ENCODE results near the gene ITIH3.
"Not testable (repeated sequence)": the region's sequence is repeated elsewhere in the genome, so short reads cannot be mapped to it uniquely, and the experiment has no call there.

ITIH3 gene, protein sequence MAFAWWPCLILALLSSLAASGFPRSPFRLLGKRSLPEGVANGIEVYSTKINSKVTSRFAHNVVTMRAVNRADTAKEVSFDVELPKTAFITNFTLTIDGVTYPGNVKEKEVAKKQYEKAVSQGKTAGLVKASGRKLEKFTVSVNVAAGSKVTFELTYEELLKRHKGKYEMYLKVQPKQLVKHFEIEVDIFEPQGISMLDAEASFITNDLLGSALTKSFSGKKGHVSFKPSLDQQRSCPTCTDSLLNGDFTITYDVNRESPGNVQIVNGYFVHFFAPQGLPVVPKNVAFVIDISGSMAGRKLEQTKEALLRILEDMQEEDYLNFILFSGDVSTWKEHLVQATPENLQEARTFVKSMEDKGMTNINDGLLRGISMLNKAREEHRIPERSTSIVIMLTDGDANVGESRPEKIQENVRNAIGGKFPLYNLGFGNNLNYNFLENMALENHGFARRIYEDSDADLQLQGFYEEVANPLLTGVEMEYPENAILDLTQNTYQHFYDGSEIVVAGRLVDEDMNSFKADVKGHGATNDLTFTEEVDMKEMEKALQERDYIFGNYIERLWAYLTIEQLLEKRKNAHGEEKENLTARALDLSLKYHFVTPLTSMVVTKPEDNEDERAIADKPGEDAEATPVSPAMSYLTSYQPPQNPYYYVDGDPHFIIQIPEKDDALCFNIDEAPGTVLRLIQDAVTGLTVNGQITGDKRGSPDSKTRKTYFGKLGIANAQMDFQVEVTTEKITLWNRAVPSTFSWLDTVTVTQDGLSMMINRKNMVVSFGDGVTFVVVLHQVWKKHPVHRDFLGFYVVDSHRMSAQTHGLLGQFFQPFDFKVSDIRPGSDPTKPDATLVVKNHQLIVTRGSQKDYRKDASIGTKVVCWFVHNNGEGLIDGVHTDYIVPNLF

GRCh38 chr3:52794612-52795099 is at the start of gene ITIH3:
Gene ITIH3 (plus strand): TSS chr3:52794796. CDS start chr3:52794804, 8 bp downstream.
- DNase-seq = no peak

DNA sequence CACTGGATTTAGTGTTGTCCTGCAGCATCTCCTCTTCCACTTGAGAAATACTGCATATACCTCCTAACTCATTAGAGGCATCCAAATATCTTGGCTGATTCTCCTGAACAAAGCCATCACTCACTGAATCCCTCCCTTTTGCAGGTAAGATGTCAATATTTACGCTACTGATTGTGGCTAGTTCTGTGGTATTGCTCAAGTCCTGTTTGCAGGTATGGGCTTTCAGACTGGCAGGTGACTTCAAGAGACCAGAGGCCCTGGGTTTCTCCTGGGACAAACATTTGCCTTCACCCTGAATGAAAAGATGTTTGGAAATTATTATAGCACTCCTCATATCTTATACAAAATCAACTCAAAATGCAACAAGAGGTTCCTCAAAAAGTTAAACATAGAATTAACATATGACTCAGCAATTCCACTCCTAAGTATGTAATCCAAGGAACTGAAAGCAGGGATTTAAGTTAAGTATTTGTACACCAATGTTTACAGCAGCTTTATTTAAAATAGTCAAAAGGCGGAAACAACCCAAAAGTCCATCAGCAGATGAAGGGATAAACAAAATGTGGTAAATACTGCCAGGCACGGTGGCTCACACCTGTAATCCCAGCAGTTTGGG is 42.4 kb upstream of the ITIH3 start:
- DNase-seq = no peak

- DNase-seq = no peak
Measured at GRCh38 chr3:52754373-52754772, 40.2 kb upstream of the ITIH3 start.

- no peak for DNase-seq
Measured at GRCh38 chr3:52756141-52756540, 38.5 kb upstream of the ITIH3 start.

GRCh38 chr3:52763466-52763865 is 31.1 kb upstream of the ITIH3 start:
- DNase-seq = no peak

- DNase-seq = no peak
Measured at GRCh38 chr3:52769786-52770455, 24.7 kb upstream of the ITIH3 start.

- DNase-seq = peak; percentile 73 to 86
Measured at GRCh38 chr3:52770496-52771333, 23.9 kb upstream of the ITIH3 start, which contains the start of gene NEK4. Gene NEK4 (minus strand): TSS chr3:52770940. CDS start chr3:52770746, 194 bp downstream.

GRCh38 chr3:52771334-52771681 is 23.3 kb upstream of the ITIH3 start:
- DNase-seq = no peak

GRCh38 chr3:52771702-52772101 is 22.9 kb upstream of the ITIH3 start:
- DNase-seq = no peak

DNA sequence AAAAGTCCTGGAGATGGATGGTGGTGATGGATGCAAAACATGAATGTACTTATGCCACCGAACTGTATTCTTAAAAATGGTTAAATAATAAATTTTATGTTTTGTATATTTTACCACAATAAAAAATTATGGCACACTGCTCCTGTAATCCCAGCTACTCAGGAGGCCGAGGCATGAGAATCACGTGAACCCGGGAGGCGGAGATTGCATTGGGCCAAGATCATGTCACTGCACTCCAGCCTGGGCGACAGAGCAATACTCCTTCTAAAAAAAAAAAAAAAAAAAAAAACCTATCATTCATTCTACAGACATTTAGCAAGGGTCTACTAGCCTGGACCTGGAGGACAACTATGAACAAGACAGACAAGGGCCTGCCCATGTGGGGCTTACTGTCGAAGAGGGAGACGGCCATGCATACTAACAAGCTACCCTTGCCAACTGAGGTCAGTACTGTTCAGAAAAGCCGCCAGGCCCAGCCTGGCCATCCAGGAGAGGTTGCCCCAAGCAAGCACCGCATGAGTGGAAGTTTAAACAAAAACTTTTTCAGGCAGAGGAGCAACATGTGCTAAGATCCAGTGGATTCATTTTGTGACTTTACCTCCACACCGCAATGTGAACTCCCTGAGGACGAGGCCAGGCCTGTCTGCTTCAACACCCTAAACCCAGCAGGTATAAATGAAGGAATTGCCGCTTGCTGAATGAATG is 21.1 kb upstream of the ITIH3 start:
- DNase-seq = no peak

DNA sequence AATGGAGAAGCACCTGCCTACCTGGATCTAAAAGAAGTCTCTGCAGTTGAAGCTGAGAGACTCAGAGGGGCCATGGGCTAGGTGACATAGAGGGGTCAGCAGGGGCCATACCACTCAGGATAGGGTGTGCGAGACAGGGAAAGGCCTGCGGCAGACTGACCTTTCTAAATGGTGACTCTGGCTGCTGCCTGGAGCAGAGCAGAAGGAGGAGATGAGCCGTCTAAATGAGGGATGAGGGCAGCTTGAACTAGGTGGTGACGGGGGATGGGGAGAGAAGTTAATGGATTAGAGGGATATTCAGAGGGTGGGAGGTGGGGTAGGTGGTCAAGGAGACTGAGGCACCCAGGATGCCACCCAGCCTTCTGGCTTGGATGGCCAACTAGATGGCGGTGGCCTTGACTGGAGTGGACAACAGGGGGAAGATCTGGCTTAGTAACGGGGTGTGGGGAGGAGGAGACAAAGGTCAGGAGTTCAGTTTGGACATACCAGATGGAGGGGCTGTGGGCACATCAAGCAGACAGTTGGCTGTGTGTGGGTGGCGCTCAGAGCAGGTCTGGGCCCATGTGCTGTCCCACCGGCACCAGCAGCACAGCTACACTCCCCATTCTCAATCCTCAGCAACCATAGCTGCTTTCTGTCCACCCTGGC is 20.4 kb upstream of the ITIH3 start:
- no peak for DNase-seq

GRCh38 chr3:52774901-52775864 is 19.4 kb upstream of the ITIH3 start:
- DNase-seq = no peak

- DNase-seq = no peak
Measured at GRCh38 chr3:52775877-52776276, 18.7 kb upstream of the ITIH3 start.

GRCh38 chr3:52776486-52776885 is 18.1 kb upstream of the ITIH3 start:
- DNase-seq = not testable (repeated sequence)

DNA sequence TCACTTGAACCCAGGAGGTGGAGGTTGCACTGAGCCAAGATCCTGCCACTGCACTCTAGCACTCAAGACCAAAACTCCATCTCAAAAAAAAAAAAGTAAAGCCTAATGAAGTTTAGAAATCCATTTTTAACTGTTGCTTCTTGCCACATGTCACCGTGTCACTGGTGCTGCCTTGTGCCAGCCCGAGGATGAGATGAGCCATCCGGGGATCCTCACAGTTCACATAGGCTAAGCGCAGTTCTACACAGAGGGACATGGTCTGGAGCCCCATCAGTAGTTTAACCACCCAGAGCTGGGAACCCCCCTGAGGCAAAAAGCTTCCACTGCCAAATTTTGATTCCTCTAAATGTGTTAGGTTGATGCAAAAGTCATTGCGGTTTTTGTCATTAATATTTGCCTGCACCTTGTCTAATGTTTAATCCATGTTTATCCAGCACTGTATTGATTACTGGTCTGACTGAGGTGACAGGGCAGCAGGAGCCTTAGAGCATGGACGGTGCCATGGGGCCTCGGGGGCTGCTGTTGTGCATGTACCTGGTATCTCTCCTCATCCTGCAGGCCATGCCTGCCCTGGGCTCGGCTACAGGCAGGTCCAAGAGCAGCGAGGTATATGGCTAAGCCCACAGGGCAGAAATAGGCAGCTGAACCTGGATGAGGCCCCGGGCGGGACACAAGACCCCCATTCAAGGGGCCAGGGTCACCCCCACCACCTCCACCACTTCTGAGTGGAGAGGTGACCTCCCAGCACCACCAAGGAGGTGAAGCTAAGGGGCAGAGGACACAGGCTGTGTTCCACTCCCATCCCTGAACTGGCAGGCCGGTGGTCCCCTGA is 17.3 kb upstream of the ITIH3 start, which contains the start of gene ITIH1:
Gene ITIH1 (plus strand): TSS at position 473 of the 832 bp plus-strand sequence. CDS start 17 bp downstream, at position 490.
- DNase-seq = no peak

DNA sequence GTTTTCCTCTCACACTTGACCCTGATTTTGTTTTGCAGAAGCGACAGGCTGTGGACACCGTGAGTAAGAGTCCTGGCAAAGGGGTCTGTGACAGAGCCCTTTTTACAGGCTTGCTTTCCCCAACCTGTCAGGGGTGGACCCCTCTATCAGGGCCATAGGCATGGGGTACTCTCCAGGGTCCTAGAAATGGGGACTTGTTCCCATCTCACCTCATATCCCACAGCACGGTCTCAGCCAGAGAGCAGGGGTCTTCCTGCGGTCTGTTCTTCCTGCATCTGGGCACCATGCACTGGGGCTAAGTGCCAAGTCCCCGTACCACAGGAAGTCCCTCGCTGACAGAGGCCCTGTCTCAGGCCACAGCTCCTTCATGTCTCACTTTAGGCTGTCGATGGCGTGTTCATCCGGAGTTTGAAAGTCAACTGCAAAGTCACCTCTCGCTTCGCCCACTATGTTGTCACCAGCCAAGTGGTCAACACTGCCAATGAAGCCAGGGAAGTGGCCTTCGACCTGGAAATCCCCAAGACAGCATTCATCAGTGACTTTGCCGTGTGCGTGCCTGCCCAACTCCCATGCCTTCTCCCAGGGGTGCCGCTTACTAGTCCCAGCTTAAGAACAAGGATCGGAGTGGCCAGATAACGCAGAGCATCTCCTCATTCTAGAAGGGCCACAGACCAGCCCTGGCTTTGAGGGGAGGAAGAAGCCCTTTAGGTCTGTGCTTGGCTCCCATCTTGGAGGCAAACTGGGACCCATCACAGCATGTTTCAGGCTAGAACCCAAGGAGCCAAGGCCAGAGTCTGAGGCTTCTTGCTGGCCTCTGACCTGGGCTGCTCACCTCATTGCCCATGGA is 16.4 kb upstream of the ITIH3 start:
- no peak for DNase-seq
